B cell (primary cell): ENCODE data around the gene DGKB. TPM values are rescaled to one million over a fixed set of nuclear protein-coding genes. Genes with fewer than 3 reads are reported as not detected.

ENCODE experiments used
- ATAC-seq: fragments of 200-7000 bp; cut with Tn5 transposase; one replicate; pipeline ENCODE4 v1.10.0; 2021; ENCODE audit warnings: low read depth, mild to moderate bottlenecking, moderate number of reproducible peaks, moderate library complexity
- CTCF ChIA-PET: fragments of 350-600 bp; sonication (Branson Sonifier 250); formaldehyde crosslinking; loops from one replicate; lab custom pipeline; 2021; ENCODE audit warnings: antibody characterized with exemption, inconsistent platforms; lab: Charles Lee
- POLR2A ChIA-PET: fragments of 350-600 bp; sonication (Branson Sonifier 250); formaldehyde crosslinking; loops from one replicate; lab custom pipeline; 2021; ENCODE audit warnings: antibody characterized with exemption; lab: Charles Lee
- DNase-seq: peaks from one replicate; pipeline ENCODE4 v3.0.0; 2013
- H2AFZ ChIP-seq: 2 replicates; pipeline ENCODE4 v1.6.1; 2012; ENCODE audit warnings: mild to moderate bottlenecking, low read depth, low read length; ENCODE audit not compliant: insufficient read depth, poor library complexity, severe bottlenecking
- H3K27ac ChIP-seq, 2 donors: 1 replicate in 1 of 2; 2 replicates in 1 of 2; pipeline ENCODE4 v1.5.1; 2012 to 2013; ENCODE audit warnings: low read length in 2 of 2, mild to moderate bottlenecking in 2 of 2, moderate library complexity in 1 of 2
- H3K27me3 ChIP-seq, 4 experiments: fragments of 200-600 bp in 1 of 4; sonication (generic) in 1 of 4; replicated peaks in 1 of 4; 1 replicate in 2 of 4; 2 replicates in 2 of 4; pipeline versions ENCODE4 v1.6.1 to v1.7.0; 2013 to 2016; ENCODE audit warnings: low read length in 3 of 4, mild to moderate bottlenecking in 2 of 4, mixed read lengths in 1 of 4, moderate library complexity in 1 of 4; ENCODE audit not compliant: insufficient read depth in 4 of 4, control insufficient read depth in 3 of 4; ENCODE audit errors: control extremely low read depth in 1 of 4
- H3K36me3 ChIP-seq, 2 experiments: replicated peaks in 1 of 2; 1 replicate in 1 of 2; 2 replicates in 1 of 2; pipeline versions ENCODE4 v1.6.1 to v1.7.1; 2013; ENCODE audit warnings: low read length in 1 of 2; ENCODE audit not compliant: insufficient read depth in 2 of 2, control insufficient read depth in 1 of 2; ENCODE audit errors: control extremely low read depth in 1 of 2, extremely low read depth in 1 of 2
- H3K4me1 ChIP-seq, 2 donors: fragments of 200-600 bp in 1 of 2; sonication (generic) in 1 of 2; 1 replicate in 1 of 2; 2 replicates in 1 of 2; pipeline versions ENCODE4 v1.5.1 to v1.6.1; 2013 to 2017; ENCODE audit warnings: low read length in 2 of 2; ENCODE audit not compliant: control insufficient read depth in 2 of 2, insufficient read depth in 2 of 2
- H3K4me2 ChIP-seq: replicated peaks from 2 replicates; pipeline ENCODE3; 2012; ENCODE audit warnings: mild to moderate bottlenecking, low read depth, low read length; ENCODE audit not compliant: poor library complexity, severe bottlenecking
- H3K4me3 ChIP-seq, 5 experiments: fragments of 200-600 bp in 1 of 5; sonication (generic) in 1 of 5; 1 replicate in 3 of 5; 2 replicates in 2 of 5; pipeline versions ENCODE4 v1.5.1 to v1.7.0; 2011 to 2016; ENCODE audit warnings: low read length in 4 of 5, mild to moderate bottlenecking in 4 of 5, low read depth in 2 of 5, control low read depth in 1 of 5, moderate library complexity in 1 of 5; ENCODE audit not compliant: insufficient read depth in 1 of 5; ENCODE audit errors: control extremely low read depth in 1 of 5, extremely low read depth in 1 of 5
- H3K79me2 ChIP-seq: fragments of 200-600 bp; sonication (generic); one replicate; pipeline ENCODE4 v1.6.0; 2016; ENCODE audit warnings: low read length; ENCODE audit not compliant: control insufficient read depth, insufficient read depth
- H3K9ac ChIP-seq: fragments of 200-600 bp; sonication (generic); 2 replicates; pipeline ENCODE4 v1.6.1; 2017; ENCODE audit warnings: mild to moderate bottlenecking, low read length, moderate library complexity
- H3K9me3 ChIP-seq, 3 donors: one replicate each; pipeline versions ENCODE4 v1.6.1 to v1.7.1; 2013; ENCODE audit warnings: low read length in 2 of 3; ENCODE audit not compliant: control insufficient read depth in 2 of 3, insufficient read depth in 1 of 3; ENCODE audit errors: control extremely low read depth in 1 of 3
- H4K20me1 ChIP-seq: 2 replicates; pipeline ENCODE4 v1.6.0; 2012; ENCODE audit warnings: mild to moderate bottlenecking, low read length; ENCODE audit not compliant: insufficient read depth, control insufficient read depth, poor library complexity, severe bottlenecking
- H3K27ac Mint-ChIP-seq: one replicate; pipeline ENCODE4 v1.8.0; 2021; ENCODE audit warnings: mixed read lengths
- H3K27me3 Mint-ChIP-seq: one replicate; pipeline ENCODE4 v1.8.0; 2021; ENCODE audit warnings: mixed read lengths
- H3K4me1 Mint-ChIP-seq: one replicate; pipeline ENCODE4 v1.8.0; 2021; ENCODE audit warnings: mixed read lengths
- H3K4me3 Mint-ChIP-seq: one replicate; pipeline ENCODE4 v1.8.0; 2021; ENCODE audit warnings: mixed read lengths
- H3K9me3 Mint-ChIP-seq: one replicate; pipeline ENCODE4 v1.8.0; 2022; ENCODE audit warnings: mixed read lengths; ENCODE audit not compliant: insufficient read depth
- CTCF ChIP-seq: fragments of 200-600 bp; IDR thresholded peaks from one replicate; pipeline ENCODE4 v1.8.0; 2022; ENCODE audit warnings: antibody characterized with exemption, mild to moderate bottlenecking
- EZH2 ChIP-seq: IDR thresholded peaks from 2 replicates; pipeline ENCODE4 v1.6.1; 2012; ENCODE audit warnings: borderline replicate concordance, low read depth, mild to moderate bottlenecking, moderate library complexity, low read length; ENCODE audit not compliant: insufficient read depth, poor library complexity, severe bottlenecking
- WGBS: methylation state at CpG from one replicate; pipeline ENCODE4 v1.1.5; 2013; ENCODE audit warnings: missing lambda C conversion rate; ENCODE audit not compliant: insufficient coverage; 5-methylcytosine and 5-hydroxymethylcytosine counted together
- intact Hi-C: fragments of 100-400 bp; cut with micrococcal nuclease; formaldehyde crosslinking; loops from one replicate; pipeline ENCODE4 v1.10.0; 2022
- polyA plus RNA-seq: library from polyadenylated mRNA; depleted of rRNA; stranded (reverse); fragments of >200 nt; gene quantifications from 2 replicates; pipeline ENCODE4 v1.2.3, GENCODE V29; 2012
- total RNA-seq, 2 donors: library from RNA; stranded (reverse); fragments of 120-200 nt in 1 of 2; gene quantifications; 1 replicate in 1 of 2; 2 replicates in 1 of 2; pipeline versions ENCODE4 v1.2.3 to v1.2.4, GENCODE V29; 2013 to 2022

The DGKB gene
- total and polyA plus RNA-seq, 2 donors (not counting 1 experiment from before 2014, with no cell fraction given) = not detected

- intact Hi-C loops = no loop called here
- 100% methylated on average over 1 of the region's 4 CpGs for WGBS
- DNase-seq (no peak), ATAC-seq (no peak)
- peaks cover 0 to 3% (median 2%) of the 10 kb centered on the region in 3 donors for H3K9me3 ChIP-seq
- no peak for TF ChIP-seq CTCF
- TF ChIP-seq EZH2 = no peak
- ChIA-PET POLR2A (no interaction called here), CTCF (no interaction called here)
- H3K4me3 ChIP-seq = no peak overlapping the region
- no peaks in the 10 kb centered on the region for H3K36me3 ChIP-seq
- H3K4me1 Mint-ChIP-seq = peaks cover 11% of the 10 kb centered on the region
- H3K27me3 Mint-ChIP-seq = no peaks in the 10 kb centered on the region
- H3K9me3 Mint-ChIP-seq = no peaks in the 10 kb centered on the region
- no peaks in the 10 kb centered on the region for H3K4me1 ChIP-seq
- no peak overlapping the region for H3K9ac ChIP-seq
- H3K27ac ChIP-seq = no peak overlapping the region
- H3K4me2 ChIP-seq = no peak overlapping the region
- H2AFZ ChIP-seq = no peak overlapping the region
- no peaks in the 10 kb centered on the region for H4K20me1 ChIP-seq
- no peaks in the 10 kb centered on the region for H3K27me3 ChIP-seq
- H3K79me2 ChIP-seq = no peaks in the 10 kb centered on the region
- H3K27ac Mint-ChIP-seq = no peak overlapping the region
- H3K4me3 Mint-ChIP-seq = no peak overlapping the region
Observed at GRCh38 chr7:14449291-14449690, 453.3 kb downstream of the DGKB start.

GRCh38 chr7:14446829-14447228 is 455.7 kb downstream of the DGKB start:
- intact Hi-C loops = no loop called here
- no peak overlapping the region for H2AFZ ChIP-seq
- peaks cover 0 to 3% (median 2%) of the 10 kb centered on the region in 3 donors for H3K9me3 ChIP-seq
- no peaks in the 10 kb centered on the region for H3K27me3 ChIP-seq
- no peak overlapping the region for H3K9ac ChIP-seq
- no peaks in the 10 kb centered on the region for H3K36me3 ChIP-seq
- H3K4me1 ChIP-seq = no peaks in the 10 kb centered on the region
- Mint-ChIP-seq H3K27me3 (no peaks in the 10 kb centered on the region), H3K9me3 (no peaks in the 10 kb centered on the region), H3K4me1 (peaks cover 11% of the 10 kb centered on the region), H3K4me3 (no peak overlapping the region), H3K27ac (no peak overlapping the region)
- ATAC-seq (peak; percentile 41), DNase-seq (peak; percentile 22)
- H3K27ac ChIP-seq = no peak overlapping the region
- H3K4me3 ChIP-seq = no peak overlapping the region
- no peak overlapping the region for H3K4me2 ChIP-seq
- POLR2A ChIA-PET = no interaction called here
- TF ChIP-seq EZH2 = no peak
- no peak for TF ChIP-seq CTCF
- no peaks in the 10 kb centered on the region for H3K79me2 ChIP-seq
- no peaks in the 10 kb centered on the region for H4K20me1 ChIP-seq
- CTCF ChIA-PET = interaction anchor here (1.2 kb wide), 1 partner anchor 10 kb away, joined by 4 read pairs; no protein-coding TSS in a partner anchor
- no CpG with 5 or more reads among the region's 3 CpGs for WGBS
